Measurements from ENCODE around the gene THADA. TPM values are rescaled to one million over a fixed set of nuclear protein-coding genes. Genes with fewer than 3 reads are reported as not detected.
A peak's percentile ranks its signal among the peaks of the same experiment; 100 is the strongest.

The THADA gene
- total RNA-seq, 1 donor from 2014 or later, result 32.9 TPM

DNA sequence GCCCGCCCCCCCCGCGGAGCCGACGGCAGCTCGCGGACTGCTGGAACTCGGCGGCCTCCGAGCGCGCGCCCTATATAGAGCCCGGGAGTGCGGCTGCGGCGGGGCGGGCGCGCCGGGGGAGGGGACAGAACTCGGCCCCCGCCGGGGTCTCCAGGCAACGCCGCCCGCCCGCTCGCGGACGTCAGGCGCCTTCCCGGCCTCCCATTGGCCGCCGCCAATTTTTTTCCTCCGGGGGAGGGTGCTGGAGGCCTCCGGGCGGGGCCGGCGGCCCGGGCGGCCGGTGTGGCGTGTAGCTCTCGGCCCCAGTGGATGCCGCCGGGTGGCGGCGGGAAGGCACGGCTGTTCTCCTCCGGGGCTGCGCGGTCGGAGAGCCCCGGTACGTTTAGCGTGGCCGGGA lies 369.3 kb downstream of the THADA start, which contains the start of gene ZFP36L2:
Gene ZFP36L2, minus strand, starts transcription at position 49 of the 397 bp plus-strand sequence. CDS start 291 bp downstream, outside the sequence.
- Histone ChIP-seq H3K36me3 (peaks cover 52% of the 10 kb centered on the region), H3K4me3 (peak within 1 kb of the TSS; percentile 82), H3K9me3 (no peaks in the 10 kb centered on the region), H3K27ac (peak within 1 kb of the TSS; percentile 98), H3K4me1 (peaks cover 35% of the 10 kb centered on the region), H3K27me3 (no peaks in the 10 kb centered on the region)
- peak; percentile 83 for ATAC-seq
- TF ChIP-seq, protein P1, sequence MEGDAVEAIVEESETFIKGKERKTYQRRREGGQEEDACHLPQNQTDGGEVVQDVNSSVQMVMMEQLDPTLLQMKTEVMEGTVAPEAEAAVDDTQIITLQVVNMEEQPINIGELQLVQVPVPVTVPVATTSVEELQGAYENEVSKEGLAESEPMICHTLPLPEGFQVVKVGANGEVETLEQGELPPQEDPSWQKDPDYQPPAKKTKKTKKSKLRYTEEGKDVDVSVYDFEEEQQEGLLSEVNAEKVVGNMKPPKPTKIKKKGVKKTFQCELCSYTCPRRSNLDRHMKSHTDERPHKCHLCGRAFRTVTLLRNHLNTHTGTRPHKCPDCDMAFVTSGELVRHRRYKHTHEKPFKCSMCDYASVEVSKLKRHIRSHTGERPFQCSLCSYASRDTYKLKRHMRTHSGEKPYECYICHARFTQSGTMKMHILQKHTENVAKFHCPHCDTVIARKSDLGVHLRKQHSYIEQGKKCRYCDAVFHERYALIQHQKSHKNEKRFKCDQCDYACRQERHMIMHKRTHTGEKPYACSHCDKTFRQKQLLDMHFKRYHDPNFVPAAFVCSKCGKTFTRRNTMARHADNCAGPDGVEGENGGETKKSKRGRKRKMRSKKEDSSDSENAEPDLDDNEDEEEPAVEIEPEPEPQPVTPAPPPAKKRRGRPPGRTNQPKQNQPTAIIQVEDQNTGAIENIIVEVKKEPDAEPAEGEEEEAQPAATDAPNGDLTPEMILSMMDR (IDR thresholded peaks at IDR 0.05), result no peak
- intact Hi-C loops (cut with DNase I), result loop anchor here (5.0 to 10.0 kb wide), 3 partner anchors 92 to 279 kb away; no protein-coding TSS in a partner anchor
- peak; percentile 99 for DNase-seq

DNA sequence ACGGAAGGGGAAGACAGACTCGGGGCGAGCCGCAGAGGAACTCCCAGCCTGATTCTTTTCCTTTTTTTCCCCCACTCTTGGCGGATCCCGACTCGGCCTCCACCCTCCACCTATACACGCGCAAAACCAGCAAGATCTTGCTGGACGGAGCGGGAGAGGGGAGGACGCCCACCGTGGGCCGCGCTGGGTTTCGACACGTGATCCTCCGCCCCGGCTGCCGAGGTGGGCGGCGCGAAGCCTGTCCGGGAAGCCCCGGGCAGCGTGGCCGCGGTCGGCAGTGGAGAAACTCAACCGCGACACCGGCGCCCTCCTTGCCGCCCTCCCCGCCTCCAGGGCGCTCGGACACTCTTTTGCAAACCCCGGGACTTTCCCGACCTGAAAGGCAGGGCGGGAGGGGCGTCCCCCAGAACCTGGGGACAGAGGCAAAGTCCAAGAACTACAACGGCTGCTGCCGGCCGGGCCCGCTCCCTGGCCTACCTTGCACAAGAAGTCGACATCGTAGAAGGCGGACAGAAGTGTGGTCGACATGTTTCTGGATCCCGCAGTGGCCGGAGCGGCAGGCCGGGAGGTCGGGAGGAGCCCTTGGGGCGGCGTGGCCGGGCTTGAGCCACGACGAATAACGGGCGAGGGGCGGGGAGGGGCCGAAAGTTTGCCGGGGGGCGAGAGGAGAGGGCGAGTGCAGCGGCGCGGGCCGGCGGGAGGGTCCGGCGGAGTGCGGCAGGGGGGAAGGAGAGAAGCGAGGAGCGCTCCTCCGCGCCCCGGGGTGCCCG lies 369.9 kb downstream of the THADA start:
- Histone ChIP-seq H3K27me3 (no peaks in the 10 kb centered on the region), H3K4me3 (peak overlapping the region; percentile 82), H3K36me3 (peaks cover 53% of the 10 kb centered on the region), H3K4me1 (peaks cover 40% of the 10 kb centered on the region), H3K9me3 (no peaks in the 10 kb centered on the region), H3K27ac (peak overlapping the region; percentile 98)
- DNase-seq (peak; percentile 92), ATAC-seq (peak; percentile 20)
- TF ChIP-seq, protein P1 (IDR thresholded peaks at IDR 0.05), result no peak
- intact Hi-C loops (cut with DNase I), result loop anchor here (5.0 to 10.0 kb wide), 3 partner anchors 91 to 279 kb away; no protein-coding TSS in a partner anchor

DNA sequence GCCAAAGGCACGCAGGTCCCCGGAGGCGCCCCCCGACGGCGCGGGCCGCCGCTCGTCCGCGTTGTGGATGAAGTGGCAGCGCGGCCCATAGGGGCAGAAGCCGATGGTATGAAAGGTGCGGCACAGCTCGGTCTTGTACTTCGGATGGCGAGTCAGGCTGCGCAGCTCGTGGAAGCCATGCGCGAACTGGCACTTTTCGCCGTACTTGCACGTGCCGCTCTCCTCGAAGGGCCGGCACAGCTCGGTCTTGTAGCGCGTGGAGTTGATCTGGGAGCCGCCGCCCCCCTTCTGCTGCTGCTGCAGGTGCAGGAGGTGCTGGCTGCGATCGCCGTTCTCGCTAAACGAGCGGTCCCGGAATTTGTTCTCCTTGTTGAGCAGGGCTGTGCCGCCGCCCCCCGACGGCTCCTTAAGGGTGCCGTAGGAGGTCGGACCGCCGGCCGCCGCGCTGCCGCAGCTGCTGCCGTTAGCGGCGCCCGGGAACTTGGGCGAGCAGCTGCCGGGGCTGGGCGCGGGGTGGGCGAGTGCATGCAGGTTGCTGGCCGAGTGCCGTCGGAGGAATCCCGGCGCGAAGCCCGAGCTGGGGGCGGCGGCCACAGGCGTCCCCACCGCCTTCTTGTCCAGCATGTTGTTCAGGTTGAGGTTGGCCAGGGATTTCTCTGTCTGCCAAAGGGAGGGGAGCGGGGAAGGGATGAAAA lies 370.6 kb downstream of the THADA start:
- H3K27me3 ChIP-seq, result no peaks in the 10 kb centered on the region
- no peaks in the 10 kb centered on the region for H3K9me3 ChIP-seq
- H3K27ac ChIP-seq, result peak overlapping the region; percentile 98
- peak overlapping the region; percentile 82 for H3K4me3 ChIP-seq
- TF ChIP-seq, protein P1 (IDR thresholded peaks at IDR 0.05), result no peak
- ATAC-seq (no peak), DNase-seq (peak; percentile 83)
- intact Hi-C loops (cut with DNase I), result loop anchor here (5.0 to 10.0 kb wide), 3 partner anchors 90 to 278 kb away; no protein-coding TSS in a partner anchor
- H3K4me1 ChIP-seq, result peaks cover 48% of the 10 kb centered on the region
- H3K36me3 ChIP-seq, result peaks cover 46% of the 10 kb centered on the region

DNA sequence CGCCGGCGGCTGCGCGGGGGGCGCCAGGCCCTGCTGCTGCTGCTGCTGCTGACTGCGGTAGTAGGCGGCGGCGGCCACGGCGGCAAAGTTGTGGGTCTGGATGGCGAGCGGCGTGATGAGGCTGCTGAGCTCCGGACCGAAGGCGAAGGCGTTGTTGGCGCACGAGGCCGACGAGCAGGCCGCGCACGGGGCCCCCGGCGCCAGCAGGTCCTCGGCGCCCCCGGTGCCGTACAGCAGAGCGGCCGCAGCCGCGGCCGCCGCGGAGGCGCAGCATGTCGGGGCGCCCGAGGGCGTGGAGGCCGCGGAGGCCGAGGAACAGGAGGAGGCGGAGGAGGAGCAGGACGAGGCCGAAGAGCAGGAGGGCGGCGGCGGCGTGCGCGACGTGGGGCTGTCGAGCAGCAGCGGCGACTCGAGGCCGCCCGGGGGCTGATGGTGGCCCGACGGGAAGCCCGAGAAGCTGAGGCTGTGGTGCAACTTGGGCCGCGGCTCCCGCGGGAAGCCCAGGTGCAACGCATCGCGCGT lies 371.2 kb downstream of the THADA start:
- H3K4me1 ChIP-seq, result peaks cover 51% of the 10 kb centered on the region

DNA sequence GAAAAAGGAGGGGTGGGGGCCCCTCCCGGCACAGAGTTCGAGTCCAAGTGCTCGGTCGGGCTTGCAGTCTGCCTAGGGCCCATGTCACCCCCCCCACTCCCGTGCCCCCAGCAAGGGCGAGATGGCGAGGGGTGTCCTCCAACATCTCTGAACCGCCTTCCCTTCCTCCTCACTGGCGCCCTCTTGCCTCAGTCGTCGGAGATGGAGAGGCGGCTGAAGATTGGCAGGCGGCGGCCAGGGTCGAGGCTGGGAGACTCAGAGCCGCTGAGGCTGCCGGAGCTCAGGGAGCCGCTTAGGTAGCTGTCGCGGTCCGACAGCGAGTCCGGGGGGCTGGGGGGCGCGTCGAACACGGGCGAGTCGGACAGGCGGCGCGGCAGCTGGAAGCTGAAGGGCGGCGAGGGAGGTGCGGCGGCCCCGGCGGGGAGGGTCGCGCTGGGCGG lies 371.7 kb downstream of the THADA start:
- H3K4me1 ChIP-seq, result peaks cover 52% of the 10 kb centered on the region
- TF ChIP-seq, protein P1 (IDR thresholded peaks at IDR 0.05), result peak; percentile 37
- intact Hi-C loops (cut with DNase I), result loop anchor here (10.0 kb wide), 2 partner anchors 89 to 249 kb away; no protein-coding TSS in a partner anchor
- no peak for ATAC-seq
- H3K4me3 ChIP-seq, result peak overlapping the region; percentile 82
- H3K36me3 ChIP-seq, result peaks cover 43% of the 10 kb centered on the region
- H3K27ac ChIP-seq, result peak overlapping the region; percentile 98
- no peaks in the 10 kb centered on the region for H3K9me3 ChIP-seq
- peak; percentile 86 for DNase-seq
- H3K27me3 ChIP-seq, result no peaks in the 10 kb centered on the region

More for the DNA sequence above, 371.2 kb downstream of the THADA start:
- Histone ChIP-seq H3K27ac (peak overlapping the region; percentile 98), H3K4me3 (peak overlapping the region; percentile 82), H3K36me3 (peaks cover 43% of the 10 kb centered on the region), H3K9me3 (no peaks in the 10 kb centered on the region), H3K27me3 (no peaks in the 10 kb centered on the region)
- intact Hi-C loops (cut with DNase I), result loop anchor here (5.0 to 10.0 kb wide), 3 partner anchors 90 to 277 kb away; no protein-coding TSS in a partner anchor
- TF ChIP-seq, protein P1 (IDR thresholded peaks at IDR 0.05), result no peak
- DNase-seq, result peak; percentile 75
- ATAC-seq, result no peak
